Epithelial cell of proximal tubule (primary cell): ENCODE results near the gene KRT6B. TPM values are rescaled to one million over a fixed set of nuclear protein-coding genes. Genes with fewer than 3 reads are reported as not detected.

Experiments
- DNase-seq: peaks from one replicate; pipeline ENCODE4 v3.0.0-alpha.2; 2011; ENCODE audit warnings: low read depth
- H3K4me3 ChIP-seq: 2 replicates; pipeline ENCODE4 v1.5.1; 2011; ENCODE audit warnings: low read depth, mild to moderate bottlenecking, low read length
- CTCF ChIP-seq: conservative IDR thresholded peaks from 2 replicates; pipeline ENCODE4 v1.5.1; 2012; ENCODE audit warnings: low read depth, mild to moderate bottlenecking, low read length
- total RNA-seq: library from RNA; depleted of rRNA; stranded (reverse); fragments of >200 nt; gene quantifications from 2 replicates; pipeline ENCODE4 v1.2.3, GENCODE V29; 2015

Gene KRT6B
- total RNA-seq, 1 donor from 2014 or later, result not detected

- no peak for TF ChIP-seq CTCF
- no peak for DNase-seq
These were observed 35.3 kb upstream of the KRT6B start for GRCh38 chr12:52487211-52487610.

GRCh38 chr12:52486166-52487105, 34.5 kb upstream of the KRT6B start:
- DNase-seq, result no peak
- no peak overlapping the region for H3K4me3 ChIP-seq
- no peak for TF ChIP-seq CTCF

More at GRCh38 chr12:52487211-52487610, 35.3 kb upstream of the KRT6B start:
- no peak overlapping the region for H3K4me3 ChIP-seq

GRCh38 chr12:52480073-52480472, 28.1 kb upstream of the KRT6B start:
- H3K4me3 ChIP-seq, result no peak overlapping the region
- DNase-seq, result no peak
- TF ChIP-seq CTCF, result no peak

GRCh38 chr12:52477651-52478050, 25.7 kb upstream of the KRT6B start:
- TF ChIP-seq CTCF, result no peak
- no peak for DNase-seq

GRCh38 chr12:52474212-52474611, 22.3 kb upstream of the KRT6B start:
- no peak for DNase-seq
- no peak for TF ChIP-seq CTCF
- no peak overlapping the region for H3K4me3 ChIP-seq

More at GRCh38 chr12:52477651-52478050, 25.7 kb upstream of the KRT6B start:
- no peak overlapping the region for H3K4me3 ChIP-seq

GRCh38 chr12:52473768-52474167, 21.8 kb upstream of the KRT6B start, which contains the start of gene KRT6C:
KRT6C (minus strand) TSS chr12:52473805; CDS start chr12:52473737, 68 bp downstream.
- no peak for TF ChIP-seq CTCF
- H3K4me3 ChIP-seq, result no peak within 1 kb of the TSS
- no peak for DNase-seq
